HepG2 (cell line): ENCODE measurements around the gene ADAT3. TPM values are rescaled to one million over a fixed set of nuclear protein-coding genes. Genes with fewer than 3 reads are reported as not detected.
A peak's percentile ranks its signal among the peaks of the same experiment; 100 is the strongest.

Experiments
- ATAC-seq: fragments of 200-7000 bp; cut with Tn5 transposase; 3 replicates; pipeline ENCODE4 v1.9.1; 2020; ENCODE audit warnings: mild to moderate bottlenecking, moderate library complexity
- BruUV-seq: library from RNA; stranded (reverse); fragments of 400-500 nt; replicated peaks from 2 replicates; lab custom pipeline; 2021; lab: Mats Ljungman, UMichigan
- CTCF ChIA-PET: fragments of 300-600 bp; formaldehyde crosslinking; extraction: SDS; loops from one replicate; lab custom pipeline; 2021; ENCODE audit warnings: low total read pairs, inconsistent platforms, low intra/inter-chr PET ratio; lab: Yijun Ruan, JAX
- POLR2A ChIA-PET: fragments of 350-600 bp; sonication (Branson Sonifier 250); formaldehyde crosslinking; loops from one replicate; lab custom pipeline; 2020; ENCODE audit warnings: antibody characterized with exemption, inconsistent platforms; lab: Yijun Ruan, JAX
- DNase-seq: peaks from one replicate; pipeline ENCODE4 v3.0.0-alpha.2; 2015; ENCODE audit warnings: low spot score
- FAIRE-seq: peaks from 3 replicates; lab custom pipeline; 2011; peaks lifted over from hg19 to GRCh38; lab: Jason Lieb, UNC
- H2AFZ ChIP-seq: one replicate; pipeline ENCODE4 v1.6.1; 2011; ENCODE audit warnings: low read length, inconsistent platforms
- H3K27ac ChIP-seq: fragments of 300-600 bp; 3 replicates; pipeline ENCODE4 v1.8.0; 2011; ENCODE audit warnings: mixed run types, mild to moderate bottlenecking, mixed read lengths, low read length, inconsistent platforms; ENCODE audit not compliant: insufficient read depth; ENCODE audit errors: extremely low read length
- H3K27me3 ChIP-seq, 2 experiments: fragments of 200-600 bp in 1 of 2; 2 replicates in 1 of 2; 3 replicates in 1 of 2; pipeline versions ENCODE4 v1.6.0 to v1.8.0; 2011; ENCODE audit warnings: low read length in 2 of 2, mild to moderate bottlenecking in 2 of 2, moderate library complexity in 2 of 2, inconsistent platforms in 1 of 2; ENCODE audit not compliant: insufficient read depth in 2 of 2, control insufficient read depth in 1 of 2
- H3K36me3 ChIP-seq, 2 experiments: fragments of 200-600 bp in 1 of 2; replicated peaks in 1 of 2; 2 replicates in 1 of 2; 3 replicates in 1 of 2; pipeline versions ENCODE4 v1.5.1 to v1.8.0; 2011; ENCODE audit warnings: low read length in 2 of 2, inconsistent platforms in 1 of 2; ENCODE audit not compliant: insufficient read depth in 2 of 2, control insufficient read depth in 1 of 2
- H3K4me1 ChIP-seq: 2 replicates; pipeline ENCODE4 v1.5.1; 2012; ENCODE audit warnings: low read length, inconsistent platforms; ENCODE audit not compliant: insufficient read depth
- H3K4me2 ChIP-seq: 2 replicates; pipeline ENCODE4 v1.6.0; 2011; ENCODE audit warnings: low read depth, low read length, inconsistent platforms
- H3K4me3 ChIP-seq, 3 experiments: fragments of 200-600 bp in 1 of 3; sonication (generic), shearing (Covaris generic) in 1 of 3; replicated peaks in 1 of 3; 2 replicates each; pipeline ENCODE4 v1.5.1; 2011 to 2016; ENCODE audit warnings: low read length in 3 of 3, inconsistent platforms in 2 of 3, low read depth in 2 of 3, mild to moderate bottlenecking in 2 of 3, control low read depth in 1 of 3, mixed read lengths in 1 of 3; ENCODE audit not compliant: insufficient read depth in 1 of 3
- H3K79me2 ChIP-seq: one replicate; pipeline ENCODE4 v1.6.1; 2011; ENCODE audit warnings: low read length, inconsistent platforms; ENCODE audit not compliant: insufficient read depth
- H3K9ac ChIP-seq: 2 replicates; pipeline ENCODE4 v1.6.0; 2011; ENCODE audit warnings: mild to moderate bottlenecking, low read depth, low read length, inconsistent platforms; ENCODE audit not compliant: insufficient read depth
- H3K9me3 ChIP-seq: 2 replicates; pipeline ENCODE4 v1.5.1; 2012; ENCODE audit warnings: mild to moderate bottlenecking, low read length
- H4K20me1 ChIP-seq: 2 replicates; pipeline ENCODE4 v1.6.0; 2011; ENCODE audit warnings: inconsistent platforms, mild to moderate bottlenecking, low read length, moderate library complexity; ENCODE audit not compliant: insufficient read depth
- AGO2 ChIP-seq: fragments of 200-400 bp; formaldehyde crosslinking; optimal IDR thresholded peaks from 2 replicates; pipeline ENCODE3; 2017; ENCODE audit warnings: mild to moderate bottlenecking, low read depth, low read length, moderate library complexity
- HNRNPLL ChIP-seq: fragments of 200-400 bp; formaldehyde crosslinking; IDR thresholded peaks from 2 replicates; pipeline ENCODE4 v1.6.1; 2017; ENCODE audit warnings: mild to moderate bottlenecking, low read depth, low read length; ENCODE audit not compliant: poor library complexity, severe bottlenecking
- KDM5B ChIP-seq: sonication (generic); formaldehyde crosslinking; IDR thresholded peaks from 2 replicates; pipeline ENCODE4 v1.4.0; 2020; ENCODE audit warnings: missing genetic modification reagents, mild to moderate bottlenecking, borderline replicate concordance
- MAFG ChIP-seq: sonication (generic); formaldehyde crosslinking; IDR thresholded peaks from 2 replicates; pipeline ENCODE4 v1.5.1; 2020; ENCODE audit warnings: mild to moderate bottlenecking, missing genetic modification reagents
- MIER2 ChIP-seq: IDR thresholded peaks from 2 replicates; pipeline ENCODE4 v1.6.1; 2016; ENCODE audit warnings: missing biosample characterization, missing genetic modification reagents
- NONO ChIP-seq, 2 experiments: fragments of 450-650 bp in 1 of 2; sonication (generic) in 1 of 2; formaldehyde crosslinking in 1 of 2; IDR thresholded peaks in 1 of 2; conservative IDR thresholded peaks in 1 of 2; 2 replicates each; pipeline versions ENCODE4 v1.6.1 to v1.8.0; 2017 to 2022; ENCODE audit warnings: mild to moderate bottlenecking in 1 of 2, missing genetic modification reagents in 1 of 2, moderate library complexity in 1 of 2
- RFX1 ChIP-seq: fragments of 450-650 bp; IDR thresholded peaks from 2 replicates; pipeline ENCODE4 v1.6.1; 2017
- SIN3A ChIP-seq: IDR thresholded peaks from 2 replicates; pipeline ENCODE4 v1.6.1; 2011; ENCODE audit warnings: low read depth, mild to moderate bottlenecking, control low read depth, low read length, borderline replicate concordance
- SP1 ChIP-seq, 2 experiments: fragments of 450-650 bp in 1 of 2; sonication (generic) in 1 of 2; formaldehyde crosslinking in 1 of 2; IDR thresholded peaks; 2 replicates each; pipeline versions ENCODE4 v1.4.0 to v1.6.1; 2016 to 2020; ENCODE audit warnings: missing genetic modification reagents in 1 of 2
- ZNF546 ChIP-seq: sonication (generic); formaldehyde crosslinking; conservative IDR thresholded peaks from 2 replicates; pipeline ENCODE4 v1.8.1; 2023; ENCODE audit warnings: mild to moderate bottlenecking, missing genetic modification reagents
- ZNF564 ChIP-seq: sonication (generic); formaldehyde crosslinking; IDR thresholded peaks from 2 replicates; pipeline ENCODE4 v1.8.1; 2023; ENCODE audit warnings: mild to moderate bottlenecking, missing genetic modification reagents
- ZNF747 ChIP-seq: sonication (generic); formaldehyde crosslinking; IDR thresholded peaks from 2 replicates; pipeline ENCODE4 v1.8.1; 2023; ENCODE audit warnings: missing genetic modification reagents, mild to moderate bottlenecking, borderline replicate concordance
- WGBS: methylation state at CpG from one replicate; pipeline ENCODE4 v1.1.6; 2017; ENCODE audit warnings: low lambda C conversion rate; 5-methylcytosine and 5-hydroxymethylcytosine counted together
- in situ Hi-C: cut with HindIII; loops from 2 replicates; pipeline ENCODE4 v1.10.0; 2017; ENCODE audit warnings: low pct_unique_long_range_greater_than_20kb; ENCODE audit not compliant: extremely low pct_ligation_motif_present
- intact Hi-C: fragments of 100-400 bp; cut with micrococcal nuclease; formaldehyde crosslinking; loops from one replicate; pipeline ENCODE4 v1.10.0; 2022; ENCODE audit not compliant: unreplicated experiment
- polyA plus RNA-seq, 8 experiments: library from polyadenylated mRNA; depleted of rRNA in 3 of 8; stranded (reverse) in 7 of 8; unstranded in 1 of 8; fragments of >200 nt; fragmentation: Illumina TruSeq in 4 of 8; extraction: Trizol in 4 of 8; gene quantifications; 2 replicates each; pipeline versions ENCODE4 v1.2.1 to v1.2.3, GENCODE V29; 2011 to 2016; ENCODE audit warnings: low read depth in 4 of 8, missing spikeins in 1 of 8, mixed read lengths in 1 of 8; ENCODE audit not compliant: insufficient read depth in 1 of 8
- total RNA-seq, 5 experiments: library from RNA; depleted of rRNA; stranded (reverse); fragments of >200 nt; fragmentation: Illumina TruSeq; extraction: Trizol; gene quantifications; 2 replicates each; pipeline ENCODE4 v1.2.3, GENCODE V29; 2016; ENCODE audit warnings: low read depth in 1 of 5
- TF ChIP-seq, protein P1 (sequence below): IDR thresholded peaks from 2 replicates; pipeline ENCODE4 v1.6.1; 2012; ENCODE audit warnings: inconsistent platforms
- TF ChIP-seq, protein P2 (sequence below): sonication (generic); formaldehyde crosslinking; IDR thresholded peaks from 2 replicates; pipeline ENCODE4 v1.8.0; 2022; ENCODE audit warnings: mild to moderate bottlenecking, missing genetic modification reagents, moderate library complexity
- TF ChIP-seq, protein P3 (sequence below): sonication (generic); formaldehyde crosslinking; IDR thresholded peaks from 2 replicates; pipeline ENCODE4 v1.5.1; 2020; ENCODE audit warnings: mild to moderate bottlenecking, missing genetic modification reagents, moderate library complexity
- TF ChIP-seq, protein P4 (sequence below): sonication (generic); formaldehyde crosslinking; IDR thresholded peaks from 2 replicates; pipeline ENCODE4 v1.8.0; 2023; ENCODE audit warnings: mild to moderate bottlenecking, missing genetic modification reagents

ADAT3 gene
- total and polyA plus RNA-seq, 2 of the 13 experiments (the other 11 are each of a cell fraction or from before 2014, with no cell fraction given), result 0.95 to 3.5 TPM

DNA sequence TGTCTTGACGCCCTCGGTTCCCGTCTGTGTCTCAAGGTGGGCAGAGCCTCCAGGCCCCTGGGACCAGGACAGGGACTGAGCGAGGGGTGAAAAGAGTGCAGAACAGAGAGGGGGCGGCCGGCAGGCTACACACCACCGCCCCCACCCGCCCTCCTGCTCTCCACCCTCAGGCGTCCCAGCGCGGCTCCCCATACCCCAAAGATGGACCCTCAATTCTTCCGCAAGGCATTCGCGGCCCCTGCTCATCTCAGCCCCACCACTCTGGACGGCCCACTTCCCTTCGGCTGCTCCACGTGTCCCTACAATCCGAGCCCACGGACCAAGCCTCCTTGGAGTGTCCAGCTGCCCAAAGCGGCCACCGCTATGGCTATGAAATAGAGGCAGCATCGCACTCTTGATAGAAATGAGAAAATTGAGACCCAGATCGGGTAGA lies 43.6 kb upstream of the ADAT3 start (continued):
- TF ChIP-seq SP1 (IDR thresholded peaks at IDR 0.05) (no peak), SP1 (CRISPR knock-in tag; IDR thresholded peaks at IDR 0.05) (no peak)
- TF ChIP-seq, protein P1, sequence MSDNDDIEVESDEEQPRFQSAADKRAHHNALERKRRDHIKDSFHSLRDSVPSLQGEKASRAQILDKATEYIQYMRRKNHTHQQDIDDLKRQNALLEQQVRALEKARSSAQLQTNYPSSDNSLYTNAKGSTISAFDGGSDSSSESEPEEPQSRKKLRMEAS, result peak; percentile 44; the same call in 1 of the 2 replicates
- TF ChIP-seq, protein P2, sequence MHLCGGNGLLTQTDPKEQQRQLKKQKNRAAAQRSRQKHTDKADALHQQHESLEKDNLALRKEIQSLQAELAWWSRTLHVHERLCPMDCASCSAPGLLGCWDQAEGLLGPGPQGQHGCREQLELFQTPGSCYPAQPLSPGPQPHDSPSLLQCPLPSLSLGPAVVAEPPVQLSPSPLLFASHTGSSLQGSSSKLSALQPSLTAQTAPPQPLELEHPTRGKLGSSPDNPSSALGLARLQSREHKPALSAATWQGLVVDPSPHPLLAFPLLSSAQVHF (CRISPR knock-in tag), result 0 out of 2 replicates have a peak, but pooled peaks have one; percentile 3
- TF ChIP-seq, all 625 proteins: peak for 12

DNA sequence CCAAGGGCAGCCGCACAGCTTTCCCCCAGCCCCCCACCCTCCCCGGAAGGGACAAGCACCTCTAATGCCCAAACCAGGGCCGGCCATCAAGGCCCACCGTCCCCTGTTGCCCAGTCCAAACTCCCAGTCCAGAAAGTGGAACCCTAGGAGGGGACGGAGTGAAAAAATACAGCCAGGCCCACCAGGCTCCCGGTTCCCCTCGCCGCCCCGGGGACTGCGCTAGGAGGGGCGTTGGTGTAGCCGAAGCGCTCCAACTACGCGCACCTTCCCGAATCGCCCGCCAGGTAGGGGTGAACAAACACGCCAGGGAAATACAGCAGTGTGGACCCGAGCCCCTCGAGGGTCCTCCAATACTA lies 43.2 kb upstream of the ADAT3 start:
- BruUV-seq, result TSS peak; percentile 69
- H3K27me3 ChIP-seq, result no peaks in the 10 kb centered on the region; a peak in 1 of 5 replicates
- FAIRE-seq, result no peak
- H3K9ac ChIP-seq, result peak overlapping the region; percentile 84
- H3K4me2 ChIP-seq, result peak overlapping the region; percentile 81
- intact Hi-C loops, result no loop called here
- H2AFZ ChIP-seq, result no peak overlapping the region
- peaks cover 63% of the 10 kb centered on the region for H3K4me1 ChIP-seq
- WGBS, result no CpG with 5 or more reads among the region's 21 CpGs
- ChIA-PET CTCF (no interaction called here), POLR2A (no interaction called here)
- H4K20me1 ChIP-seq, result peaks cover 36% of the 10 kb centered on the region
- H3K36me3 ChIP-seq, result no peaks in the 10 kb centered on the region
- H3K4me3 ChIP-seq, result peak overlapping the region; percentile 89 to 95 (median 91)
- no peak for DNase-seq
- peaks cover 51% of the 10 kb centered on the region for H3K79me2 ChIP-seq
- H3K27ac ChIP-seq, result peak overlapping the region; percentile 80
- in situ Hi-C loops, result no loop called here
- no peaks in the 10 kb centered on the region for H3K9me3 ChIP-seq
- no peak for ATAC-seq
- no peak for TF ChIP-seq ZNF747 (CRISPR knock-in tag)
- peak; percentile 50 for TF ChIP-seq HNRNPLL
- no peak; the same call in 1 of the 2 replicates for TF ChIP-seq ZNF564 (CRISPR knock-in tag)
- no peak for TF ChIP-seq MIER2 (CRISPR knock-in tag)
- TF ChIP-seq SIN3A, result peak; percentile 12; the same call in 1 of the 2 replicates
- no peak for TF ChIP-seq RFX1
- 0 out of 2 replicates have a peak, but pooled peaks have one; percentile 31 for TF ChIP-seq ZNF546 (CRISPR knock-in tag)
- TF ChIP-seq NONO (IDR thresholded peaks at IDR 0.05), result no peak
- TF ChIP-seq NONO (CRISPR knock-in tag; conservative IDR thresholded peaks at IDR 0.05), result 0 out of 2 replicates have a peak, but pooled peaks have one; percentile 13
- TF ChIP-seq, protein P3, sequence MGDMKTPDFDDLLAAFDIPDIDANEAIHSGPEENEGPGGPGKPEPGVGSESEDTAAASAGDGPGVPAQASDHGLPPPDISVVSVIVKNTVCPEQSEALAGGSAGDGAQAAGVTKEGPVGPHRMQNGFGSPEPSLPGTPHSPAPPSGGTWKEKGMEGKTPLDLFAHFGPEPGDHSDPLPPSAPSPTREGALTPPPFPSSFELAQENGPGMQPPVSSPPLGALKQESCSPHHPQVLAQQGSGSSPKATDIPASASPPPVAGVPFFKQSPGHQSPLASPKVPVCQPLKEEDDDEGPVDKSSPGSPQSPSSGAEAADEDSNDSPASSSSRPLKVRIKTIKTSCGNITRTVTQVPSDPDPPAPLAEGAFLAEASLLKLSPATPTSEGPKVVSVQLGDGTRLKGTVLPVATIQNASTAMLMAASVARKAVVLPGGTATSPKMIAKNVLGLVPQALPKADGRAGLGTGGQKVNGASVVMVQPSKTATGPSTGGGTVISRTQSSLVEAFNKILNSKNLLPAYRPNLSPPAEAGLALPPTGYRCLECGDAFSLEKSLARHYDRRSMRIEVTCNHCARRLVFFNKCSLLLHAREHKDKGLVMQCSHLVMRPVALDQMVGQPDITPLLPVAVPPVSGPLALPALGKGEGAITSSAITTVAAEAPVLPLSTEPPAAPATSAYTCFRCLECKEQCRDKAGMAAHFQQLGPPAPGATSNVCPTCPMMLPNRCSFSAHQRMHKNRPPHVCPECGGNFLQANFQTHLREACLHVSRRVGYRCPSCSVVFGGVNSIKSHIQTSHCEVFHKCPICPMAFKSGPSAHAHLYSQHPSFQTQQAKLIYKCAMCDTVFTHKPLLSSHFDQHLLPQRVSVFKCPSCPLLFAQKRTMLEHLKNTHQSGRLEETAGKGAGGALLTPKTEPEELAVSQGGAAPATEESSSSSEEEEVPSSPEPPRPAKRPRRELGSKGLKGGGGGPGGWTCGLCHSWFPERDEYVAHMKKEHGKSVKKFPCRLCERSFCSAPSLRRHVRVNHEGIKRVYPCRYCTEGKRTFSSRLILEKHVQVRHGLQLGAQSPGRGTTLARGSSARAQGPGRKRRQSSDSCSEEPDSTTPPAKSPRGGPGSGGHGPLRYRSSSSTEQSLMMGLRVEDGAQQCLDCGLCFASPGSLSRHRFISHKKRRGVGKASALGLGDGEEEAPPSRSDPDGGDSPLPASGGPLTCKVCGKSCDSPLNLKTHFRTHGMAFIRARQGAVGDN (CRISPR knock-in tag), result peak; percentile 36; the same call in 1 of the 2 replicates
- 0 out of 2 replicates have a peak, but pooled peaks have one; percentile 7 for TF ChIP-seq KDM5B (CRISPR knock-in tag)
- TF ChIP-seq AGO2, result peak; percentile 37
- TF ChIP-seq, protein P4, sequence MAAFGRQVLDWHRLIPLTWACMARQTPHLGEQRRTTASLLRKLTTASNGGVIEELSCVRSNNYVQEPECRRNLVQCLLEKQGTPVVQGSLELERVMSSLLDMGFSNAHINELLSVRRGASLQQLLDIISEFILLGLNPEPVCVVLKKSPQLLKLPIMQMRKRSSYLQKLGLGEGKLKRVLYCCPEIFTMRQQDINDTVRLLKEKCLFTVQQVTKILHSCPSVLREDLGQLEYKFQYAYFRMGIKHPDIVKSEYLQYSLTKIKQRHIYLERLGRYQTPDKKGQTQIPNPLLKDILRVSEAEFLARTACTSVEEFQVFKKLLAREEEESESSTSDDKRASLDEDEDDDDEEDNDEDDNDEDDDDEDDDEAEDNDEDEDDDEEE (CRISPR knock-in tag), result 0 out of 2 replicates have a peak, but pooled peaks have one; percentile 42
- no peak for TF ChIP-seq MAFG (CRISPR knock-in tag)
